Left kidney (tissue), 2 donors: Measurements from ENCODE around the gene KIF19. TPM values are rescaled to one million over a fixed set of nuclear protein-coding genes. Genes with fewer than 3 reads are reported as not detected.

Experiments
- DNase-seq: peaks from one replicate; pipeline ENCODE4 v3.0.0-alpha.2; 2013
- polyA plus RNA-seq: library from polyadenylated mRNA; unstranded; fragments of 120-200 nt; gene quantifications from one replicate; pipeline ENCODE4 v1.2.1, GENCODE V29; 2013; ENCODE audit not compliant: insufficient read length

Gene KIF19
- polyA plus RNA-seq, 1 donor: 0.86 TPM

DNA sequence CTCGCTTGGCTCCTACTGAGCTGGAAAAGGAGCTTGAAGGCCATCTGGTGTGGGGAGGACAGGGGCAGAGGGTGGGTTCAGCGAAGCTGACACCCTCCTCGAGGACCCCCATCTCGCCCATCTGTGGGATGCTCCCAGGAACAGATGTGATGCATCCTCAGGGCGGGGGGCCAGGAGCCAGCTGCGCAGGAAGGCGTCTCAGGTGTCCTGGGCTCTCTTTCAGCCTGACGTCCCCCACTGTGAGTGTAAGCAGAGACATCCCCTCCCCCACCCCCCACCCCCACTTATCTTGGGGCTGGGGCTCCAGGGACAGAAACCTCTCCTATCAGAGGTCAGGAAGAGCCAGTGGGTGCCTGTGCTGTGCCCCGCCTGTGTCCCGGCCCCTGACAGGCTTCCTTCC is 16.2 kb downstream of the KIF19 start:
- no peak for DNase-seq

- no peak for DNase-seq
Measured at GRCh38 chr17:74343121-74343520, 17.1 kb downstream of the KIF19 start.

- DNase-seq: no peak
Measured at GRCh38 chr17:74343526-74344284, 17.7 kb downstream of the KIF19 start.

GRCh38 chr17:74344658-74345057 is 18.6 kb downstream of the KIF19 start:
- no peak for DNase-seq

DNA sequence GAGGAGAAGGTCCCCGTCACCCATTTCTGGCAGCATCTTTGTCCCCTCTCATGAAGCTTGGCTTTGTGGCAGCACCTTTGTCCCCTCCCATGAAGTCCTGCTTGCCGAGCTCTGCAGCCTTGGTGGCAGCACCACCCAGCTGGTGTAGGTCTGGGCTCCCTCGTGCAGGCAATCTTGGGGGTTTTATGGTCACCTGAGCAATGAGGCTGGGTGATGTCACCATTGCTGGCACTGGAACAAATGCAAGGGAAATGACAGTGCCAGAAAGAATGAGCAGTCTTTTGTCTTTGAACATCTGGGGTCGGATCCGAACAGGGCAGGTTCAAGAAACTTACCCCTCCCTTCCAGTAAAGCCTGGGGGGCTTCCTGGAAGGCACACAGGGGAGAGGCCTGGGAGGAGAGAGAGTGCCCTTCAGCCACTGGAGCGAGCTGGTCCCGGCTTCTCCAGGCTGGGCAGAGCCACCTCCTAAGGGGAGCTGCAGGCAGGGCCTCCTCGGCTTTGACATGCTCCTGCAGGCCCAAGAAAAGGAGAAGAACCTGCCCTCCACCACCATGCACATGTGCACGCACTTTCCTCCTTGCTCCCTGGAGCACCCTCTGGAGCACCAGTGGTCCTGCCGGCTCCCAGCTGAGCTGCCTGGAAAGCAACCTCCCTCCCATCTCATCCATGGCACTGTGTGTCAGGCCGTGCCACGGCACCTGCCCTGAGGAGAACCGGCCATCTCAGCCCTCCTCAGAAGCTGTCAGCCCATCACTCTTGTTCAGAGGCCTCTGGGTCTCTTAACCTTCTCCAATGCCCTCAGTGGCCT is 19.6 kb downstream of the KIF19 start:
- no peak for DNase-seq

GRCh38 chr17:74347646-74348045 is 21.6 kb downstream of the KIF19 start:
- DNase-seq: no peak

- DNase-seq: no peak
Measured at GRCh38 chr17:74349120-74349519, 23.1 kb downstream of the KIF19 start.

DNA sequence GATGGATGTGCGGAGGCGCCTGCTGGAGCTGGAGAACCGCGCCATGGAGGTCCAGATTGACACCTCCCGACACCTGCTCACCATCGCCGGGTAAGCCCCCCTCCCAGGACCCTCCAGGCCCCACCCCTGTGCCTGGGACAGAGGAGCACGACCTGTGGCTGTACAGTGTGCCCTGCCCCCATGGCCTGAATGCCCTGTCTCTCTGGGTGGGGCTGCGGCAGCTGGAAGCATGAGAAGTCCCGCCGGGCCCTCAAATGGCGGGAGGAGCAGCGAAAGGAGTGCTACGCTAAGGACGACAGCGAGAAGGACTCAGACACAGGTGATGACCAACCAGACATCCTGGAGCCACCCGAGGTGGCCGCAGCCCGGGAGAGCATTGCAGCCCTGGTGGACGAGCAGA is 24.5 kb downstream of the KIF19 start:
- no peak for DNase-seq

DNA sequence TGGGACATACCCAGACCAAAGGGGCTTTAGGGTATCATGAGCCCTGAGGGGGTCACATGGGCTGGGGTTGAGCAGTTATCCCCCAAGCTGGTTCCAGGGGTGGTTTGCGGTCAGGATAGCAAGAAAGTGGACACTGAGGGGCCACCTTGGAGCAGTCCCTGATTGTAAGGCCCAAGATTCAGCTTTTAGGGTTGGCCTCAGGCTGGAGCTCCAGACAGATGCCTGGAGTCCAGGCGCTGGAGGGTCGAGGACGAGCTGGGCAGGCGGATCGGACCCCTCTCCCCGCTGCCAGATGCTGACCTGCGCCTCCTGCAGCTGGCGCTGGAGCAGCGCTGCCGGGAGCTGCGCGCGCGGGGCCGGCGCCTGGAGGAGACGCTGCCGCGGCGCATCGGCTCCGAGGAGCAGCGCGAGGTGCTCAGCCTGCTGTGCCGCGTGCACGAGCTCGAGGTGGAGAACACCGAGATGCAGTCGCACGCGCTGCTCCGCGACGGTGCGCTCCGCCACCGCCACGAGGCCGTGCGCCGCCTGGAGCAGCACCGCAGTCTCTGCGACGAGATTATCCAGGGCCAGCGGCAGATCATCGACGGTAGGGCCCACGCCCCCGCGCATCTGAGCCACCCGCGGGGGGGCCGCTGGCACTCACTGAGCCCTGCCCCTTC is 25.7 kb downstream of the KIF19 start:
- no peak for DNase-seq

DNA sequence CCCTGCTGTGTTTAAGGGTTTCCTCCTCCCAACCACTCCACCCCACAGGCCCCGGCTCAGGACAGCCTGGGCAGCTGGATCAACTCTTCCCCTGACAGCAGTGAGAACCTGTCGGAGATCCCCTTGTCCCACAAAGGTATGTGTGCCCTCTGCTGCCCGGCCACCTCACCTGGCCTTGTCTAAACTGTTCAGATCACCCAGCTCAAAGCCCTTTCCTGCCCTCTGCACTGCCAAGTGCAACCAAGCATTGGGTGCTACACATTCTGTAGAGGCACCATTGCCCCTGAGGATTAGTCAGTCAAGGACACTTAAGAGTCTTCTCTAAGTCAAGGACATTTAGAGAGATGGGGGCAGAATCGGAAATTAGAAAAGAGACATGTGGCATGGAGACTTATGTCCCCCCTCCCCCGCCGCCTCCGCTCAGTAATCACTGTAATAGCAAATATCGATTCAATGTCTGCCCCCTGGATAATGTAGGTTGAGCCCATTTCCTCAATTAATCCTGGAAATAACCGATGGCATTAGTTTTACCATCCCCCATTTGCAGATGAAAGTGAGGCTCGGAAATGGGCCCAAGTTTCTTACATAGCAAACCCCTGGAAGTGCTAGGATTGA is 27.5 kb downstream of the KIF19 start:
- DNase-seq: no peak

DNA sequence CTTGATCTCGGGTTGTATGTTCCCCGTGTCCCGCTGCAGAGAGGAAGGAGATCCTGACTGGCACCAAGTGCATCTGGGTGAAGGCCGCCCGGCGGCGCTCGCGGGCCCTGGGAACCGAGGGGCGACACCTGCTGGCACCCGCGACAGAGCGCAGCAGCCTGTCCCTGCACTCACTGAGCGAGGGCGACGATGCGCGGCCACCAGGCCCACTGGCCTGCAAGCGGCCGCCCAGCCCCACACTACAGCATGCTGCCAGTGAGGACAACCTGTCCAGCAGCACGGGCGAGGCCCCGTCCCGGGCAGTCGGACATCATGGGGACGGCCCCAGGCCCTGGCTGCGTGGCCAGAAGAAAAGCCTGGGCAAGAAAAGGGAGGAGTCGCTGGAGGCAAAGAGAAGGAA is 28.1 kb downstream of the KIF19 start:
- DNase-seq: no peak

- no peak for DNase-seq
Measured at GRCh38 chr17:74354561-74354960, 28.5 kb downstream of the KIF19 start.

DNA sequence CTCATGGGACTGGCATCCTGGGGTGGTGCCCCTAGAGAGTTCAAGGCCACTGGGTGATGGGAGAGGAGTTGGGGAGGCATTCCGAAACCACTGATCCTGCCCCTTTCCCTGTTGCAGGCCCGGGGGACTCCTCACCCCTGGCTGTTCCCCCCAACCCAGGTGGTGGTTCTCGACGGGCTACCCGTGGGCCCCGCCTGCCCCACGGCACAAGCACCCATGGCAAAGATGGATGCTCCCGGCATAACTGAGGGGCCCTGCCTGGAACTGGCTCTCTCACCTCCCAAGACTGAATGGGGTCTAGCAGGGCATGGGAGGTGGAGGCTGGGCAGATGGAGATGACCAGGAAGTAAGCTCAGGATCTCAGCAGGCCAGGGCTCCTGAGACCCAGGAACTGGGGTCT is 29.0 kb downstream of the KIF19 start:
- DNase-seq: no peak

- DNase-seq: no peak
Measured at GRCh38 chr17:74356646-74357465, 30.8 kb downstream of the KIF19 start.

- no peak for DNase-seq
Measured at GRCh38 chr17:74357466-74357809, 31.4 kb downstream of the KIF19 start.

- DNase-seq: no peak
Measured at GRCh38 chr17:74358697-74359096, 32.7 kb downstream of the KIF19 start.

- no peak for DNase-seq
Measured at GRCh38 chr17:74359916-74360315, 33.9 kb downstream of the KIF19 start.

GRCh38 chr17:74360899-74361229 is 34.8 kb downstream of the KIF19 start:
- no peak for DNase-seq

- no peak for DNase-seq
Measured at GRCh38 chr17:74361230-74362068, 35.4 kb downstream of the KIF19 start, which contains the start of gene BTBD17. BTBD17 (minus strand) TSS chr17:74361868; CDS start chr17:74361819, 49 bp downstream.

DNA sequence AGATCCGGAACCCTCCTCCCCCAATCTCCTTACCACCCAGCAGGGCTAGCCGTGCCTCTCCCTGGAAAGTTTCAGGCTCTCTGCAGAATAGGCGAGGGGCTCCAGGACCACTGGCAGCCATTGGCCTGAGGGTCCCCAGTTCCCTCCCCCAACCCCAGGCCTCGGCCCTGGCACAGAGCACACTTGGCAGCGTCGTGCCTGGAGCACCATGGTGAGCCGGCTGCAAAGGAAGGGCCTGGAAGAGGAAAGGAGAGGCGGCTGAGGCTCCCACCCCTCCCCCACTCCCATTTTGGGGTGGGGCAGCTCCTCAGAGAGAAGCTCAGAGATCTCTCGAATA is 36.0 kb downstream of the KIF19 start:
- DNase-seq: no peak
